ENCODE data around the gene KIAA0232.
"Not testable (repeated sequence)": the region's sequence is repeated elsewhere in the genome, so short reads cannot be mapped to it uniquely, and the experiment has no call there.

KIAA0232 gene

DNA sequence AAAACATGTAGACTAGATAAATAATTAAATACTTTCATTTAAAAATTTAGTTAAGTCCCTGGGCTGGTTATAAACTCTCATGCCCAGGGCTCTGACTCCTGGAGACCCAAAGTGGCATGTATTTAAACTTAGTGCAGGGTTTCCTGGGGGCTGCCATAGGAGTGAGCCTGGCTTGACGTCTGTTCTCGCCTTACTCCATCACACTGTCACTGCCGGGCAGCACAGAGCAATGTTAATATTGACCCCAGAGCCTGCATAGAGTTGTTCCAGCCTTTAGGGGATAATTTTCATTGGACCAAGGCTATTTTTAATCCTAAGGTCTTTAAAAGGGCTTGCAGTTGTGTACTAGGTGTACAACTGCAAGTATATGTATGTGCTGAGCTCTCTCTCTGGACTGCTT is 31.2 kb downstream of the KIAA0232 start:
- no peak for DNase-seq

GRCh38 chr4:6815029-6815836 is 32.7 kb downstream of the KIAA0232 start:
- no peak for DNase-seq

DNA sequence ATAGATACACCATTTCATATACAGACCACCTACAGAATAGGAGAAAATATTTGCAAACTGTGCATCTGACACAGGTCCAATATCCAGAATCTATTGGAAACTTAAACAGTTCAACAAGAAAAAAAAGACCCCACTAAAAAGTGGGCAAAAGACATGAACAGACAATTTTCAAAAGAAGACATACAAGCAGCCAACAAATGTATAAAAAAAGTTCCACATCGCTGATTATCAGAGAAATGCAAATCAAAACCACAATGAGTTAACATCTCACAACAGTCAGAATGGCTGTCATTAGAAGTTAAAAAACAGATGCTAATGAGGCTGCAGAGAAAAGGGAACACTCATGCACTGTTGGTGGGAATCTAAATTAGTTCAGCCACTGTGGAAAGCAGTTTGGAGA is 36.8 kb downstream of the KIAA0232 start:
- no peak for DNase-seq

DNA sequence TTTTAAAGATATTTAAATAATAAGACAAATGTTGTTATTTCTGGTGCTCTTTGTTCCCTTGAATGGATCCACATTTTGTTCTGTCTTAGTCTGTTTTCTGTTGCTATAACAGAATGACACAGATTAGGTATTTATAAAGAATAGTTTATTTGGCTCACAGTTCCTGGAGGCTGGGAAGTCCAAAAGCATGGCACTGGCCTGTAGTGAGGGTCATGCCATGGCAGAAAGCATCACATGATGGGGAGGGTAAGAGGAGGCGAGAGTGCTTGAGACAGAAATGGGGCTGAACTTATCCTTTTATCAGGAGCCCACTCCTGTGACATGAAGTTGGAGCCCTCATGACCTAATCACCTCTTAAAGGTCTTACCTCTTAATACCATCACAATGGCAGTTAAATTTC is 38.2 kb downstream of the KIAA0232 start:
- DNase-seq: no peak

GRCh38 chr4:6824071-6824470 is 41.5 kb downstream of the KIAA0232 start:
- no peak for DNase-seq

- no peak for DNase-seq
Measured at GRCh38 chr4:6824772-6825402, 42.4 kb downstream of the KIAA0232 start.

GRCh38 chr4:6825403-6825802 is 42.9 kb downstream of the KIAA0232 start:
- DNase-seq: no peak

GRCh38 chr4:6826781-6827508 is 44.4 kb downstream of the KIAA0232 start:
- no peak for DNase-seq

- DNase-seq: no peak
Measured at GRCh38 chr4:6829086-6829485, 46.6 kb downstream of the KIAA0232 start.

GRCh38 chr4:6834867-6835266 is 52.3 kb downstream of the KIAA0232 start:
- DNase-seq: no peak

GRCh38 chr4:6835616-6836015 is 53.1 kb downstream of the KIAA0232 start:
- DNase-seq: not testable (repeated sequence)

DNA sequence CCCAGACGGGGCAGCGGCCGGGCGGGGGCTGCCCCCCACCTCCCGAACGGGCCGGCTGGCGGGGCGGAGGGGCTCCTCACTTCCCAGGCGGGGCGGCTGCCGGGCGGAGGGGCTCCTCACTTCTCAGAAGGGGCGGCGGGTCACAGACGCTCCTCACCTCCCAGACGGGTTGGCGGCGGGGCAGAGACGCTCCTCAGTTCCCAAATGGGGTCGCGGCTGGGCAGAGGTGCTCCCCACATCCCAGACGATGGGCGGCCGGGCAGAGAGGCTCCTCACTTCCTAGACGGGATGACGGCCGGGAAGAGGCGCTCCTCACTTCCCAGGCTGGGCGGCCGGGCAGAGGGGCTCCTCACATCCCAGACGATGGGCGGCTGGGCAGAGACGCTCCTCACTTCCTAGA is 54.6 kb downstream of the KIAA0232 start:
- not testable (repeated sequence) for DNase-seq

- no peak for DNase-seq
Measured at GRCh38 chr4:6839579-6839978, 57.1 kb downstream of the KIAA0232 start.

- no peak for DNase-seq
Measured at GRCh38 chr4:6840062-6840976, 57.8 kb downstream of the KIAA0232 start.

DNA sequence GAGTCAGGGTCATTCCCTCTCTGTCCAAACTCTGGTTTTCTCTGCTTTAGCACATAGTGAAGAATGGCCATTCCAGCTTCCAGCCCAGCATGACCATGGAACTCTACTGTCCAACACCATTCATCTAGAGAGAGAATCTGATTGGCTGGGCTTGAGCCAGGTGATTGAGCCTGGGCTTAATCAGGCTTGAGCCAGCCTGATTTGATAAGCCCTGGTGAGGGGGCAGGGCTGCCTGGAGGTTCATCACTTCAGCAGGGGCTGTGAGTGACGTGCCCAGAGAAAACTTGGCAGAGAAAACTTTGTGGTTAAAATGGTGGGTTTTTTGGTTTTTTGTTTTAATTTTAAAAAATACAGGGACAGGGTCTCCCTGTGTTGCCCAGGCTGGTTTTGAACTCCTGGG is 62.5 kb downstream of the KIAA0232 start:
- no peak for DNase-seq

GRCh38 chr4:6845574-6845973 is 63.0 kb downstream of the KIAA0232 start:
- DNase-seq: no peak

- no peak for DNase-seq
Measured at GRCh38 chr4:6847178-6847577, 64.7 kb downstream of the KIAA0232 start.

GRCh38 chr4:6848717-6849305 is 66.3 kb downstream of the KIAA0232 start:
- DNase-seq: no peak

- DNase-seq: no peak
Measured at GRCh38 chr4:6849691-6850090, 67.2 kb downstream of the KIAA0232 start.

- no peak for DNase-seq
Measured at GRCh38 chr4:6851431-6851830, 68.9 kb downstream of the KIAA0232 start.

DNA sequence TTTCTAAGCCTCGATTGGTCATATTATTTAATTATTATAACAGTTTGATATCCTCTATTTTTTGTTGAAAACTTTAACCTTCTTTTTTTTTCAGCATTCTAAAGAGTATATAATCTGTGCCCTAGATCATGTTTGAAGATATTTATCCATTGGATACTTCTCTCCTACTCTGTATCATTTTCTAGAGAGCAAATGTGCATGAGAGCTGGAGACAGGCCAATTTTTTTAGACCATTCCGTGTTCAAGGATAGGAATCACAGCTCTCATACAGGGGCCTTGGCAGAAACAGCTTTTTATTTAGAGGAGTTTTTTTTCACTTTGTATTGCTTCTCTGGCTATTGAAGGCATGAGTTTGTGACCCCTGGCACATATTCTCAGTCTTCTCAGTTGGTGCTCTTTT is 69.4 kb downstream of the KIAA0232 start:
- DNase-seq: no peak

- DNase-seq: no peak
Measured at GRCh38 chr4:6852582-6852981, 70.1 kb downstream of the KIAA0232 start.

Data from activated naive CD4-positive, alpha-beta T cell treated with anti-CD3 and anti-CD28 coated beads, Interleukin-2, amount 50 U/mL, for 16 hours (primary cell).